H1 (cell line): ENCODE measurements around the gene PLEKHA1. TPM values are rescaled to one million over a fixed set of nuclear protein-coding genes. Genes with fewer than 3 reads are reported as not detected.

Experiments
- CTCF ChIA-PET: fragments of 300-600 bp; sonication (Branson Sonifier 250); formaldehyde crosslinking; loops from one replicate; lab custom pipeline; 2021; ENCODE audit not compliant: partially characterized antibody; lab: Charles Lee
- POLR2A ChIA-PET: fragments of 300-600 bp; sonication (Branson Sonifier 250); formaldehyde crosslinking; loops from one replicate; lab custom pipeline; 2021; ENCODE audit warnings: inconsistent platforms; ENCODE audit not compliant: partially characterized antibody; lab: Charles Lee
- DNase-seq, 2 experiments: peaks; one replicate each; pipeline versions ENCODE4 v3.0.0 to v3.0.0-alpha.2; 2010 to 2022; ENCODE audit warnings: low spot score in 2 of 2, low read depth in 1 of 2, mixed read lengths in 1 of 2
- FAIRE-seq: peaks from 2 replicates; lab custom pipeline; 2011; peaks lifted over from hg19 to GRCh38; lab: Jason Lieb, UNC
- H2AFZ ChIP-seq: 2 replicates; pipeline ENCODE4 v1.8.1; 2012; ENCODE audit warnings: low read length, inconsistent platforms
- H2AK5ac ChIP-seq: 2 replicates; pipeline ENCODE4 v1.6.1; 2013; ENCODE audit warnings: low read depth, low read length
- H2BK120ac ChIP-seq: replicated peaks from 2 replicates; pipeline ENCODE3; 2013; ENCODE audit warnings: low read depth, low read length, inconsistent platforms
- H2BK12ac ChIP-seq: 2 replicates; pipeline ENCODE4 v1.6.1; 2013; ENCODE audit warnings: low read depth, low read length
- H2BK15ac ChIP-seq: 2 replicates; pipeline ENCODE4 v1.6.1; 2013; ENCODE audit warnings: low read length
- H2BK20ac ChIP-seq: 2 replicates; pipeline ENCODE4 v1.6.1; 2013; ENCODE audit warnings: low read length
- H2BK5ac ChIP-seq: 2 replicates; pipeline ENCODE4 v1.6.1; 2013; ENCODE audit warnings: low read depth, low read length
- H3K14ac ChIP-seq: 2 replicates; pipeline ENCODE4 v1.6.1; 2013; ENCODE audit warnings: inconsistent platforms; ENCODE audit not compliant: insufficient read length
- H3K18ac ChIP-seq: 2 replicates; pipeline ENCODE4 v1.6.1; 2013; ENCODE audit warnings: low read length; ENCODE audit errors: extremely low read depth
- H3K23ac ChIP-seq: 2 replicates; pipeline ENCODE4 v1.6.1; 2013; ENCODE audit warnings: inconsistent platforms; ENCODE audit not compliant: insufficient read length
- H3K23me2 ChIP-seq: 2 replicates; pipeline ENCODE4 v1.6.1; 2013; ENCODE audit warnings: low read depth, low read length
- H3K27ac ChIP-seq: 2 replicates; pipeline ENCODE4 v1.6.1; 2011; ENCODE audit warnings: low read depth, low read length, inconsistent platforms
- H3K27me3 ChIP-seq, 4 experiments: replicated peaks in 1 of 4; 1 replicate in 1 of 4; 2 replicates in 3 of 4; pipeline versions ENCODE4 v1.6.1 to v1.8.1; 2011 to 2013; ENCODE audit warnings: low read length in 3 of 4, mild to moderate bottlenecking in 3 of 4, inconsistent platforms in 2 of 4, mixed read lengths in 2 of 4, moderate library complexity in 1 of 4; ENCODE audit not compliant: control insufficient read depth in 3 of 4, insufficient read depth in 3 of 4; ENCODE audit errors: extremely low read depth in 1 of 4
- H3K36me3 ChIP-seq, 4 experiments: 2 replicates each; pipeline versions ENCODE4 v1.6.1 to v1.8.1; 2011 to 2013; ENCODE audit warnings: mild to moderate bottlenecking in 4 of 4, low read length in 3 of 4, moderate library complexity in 2 of 4, control low read depth in 1 of 4, inconsistent platforms in 1 of 4; ENCODE audit not compliant: insufficient read depth in 4 of 4, control insufficient read depth in 2 of 4
- H3K4ac ChIP-seq: replicated peaks from 2 replicates; pipeline ENCODE3; 2013; ENCODE audit warnings: low read length, low read depth, mixed read lengths, inconsistent platforms; ENCODE audit not compliant: insufficient read length
- H3K4me1 ChIP-seq, 4 experiments: replicated peaks in 1 of 4; 1 replicate in 1 of 4; 2 replicates in 3 of 4; pipeline versions ENCODE4 v1.6.1 to v1.8.1; 2011 to 2013; ENCODE audit warnings: low read length in 3 of 4, inconsistent platforms in 2 of 4, mixed read lengths in 1 of 4; ENCODE audit not compliant: insufficient read depth in 4 of 4, control insufficient read depth in 3 of 4
- H3K4me2 ChIP-seq, 2 experiments: 2 replicates each; pipeline versions ENCODE4 v1.6.1 to v1.8.1; 2011 to 2013; ENCODE audit warnings: low read depth in 2 of 2, low read length in 2 of 2, control low read depth in 1 of 2, inconsistent platforms in 1 of 2, mild to moderate bottlenecking in 1 of 2; ENCODE audit not compliant: insufficient read depth in 1 of 2
- H3K4me3 ChIP-seq, 4 experiments: fragments of 200-600, 300-600 bp in 1 of 4; sonication (generic), shearing (Covaris generic), sonication (Bioruptor Twin) in 1 of 4; 2 replicates each; pipeline versions ENCODE4 v1.5.1 to v1.8.1; 2011 to 2016; ENCODE audit warnings: low read length in 4 of 4, low read depth in 3 of 4, control low read depth in 2 of 4, inconsistent platforms in 2 of 4, mild to moderate bottlenecking in 2 of 4, mixed read lengths in 1 of 4, moderate library complexity in 1 of 4; ENCODE audit not compliant: insufficient read depth in 2 of 4; ENCODE audit errors: extremely low read depth in 1 of 4
- H3K56ac ChIP-seq: replicated peaks from 2 replicates; pipeline ENCODE3; 2013; ENCODE audit warnings: low read depth, mild to moderate bottlenecking, mixed read lengths, low read length, inconsistent platforms; ENCODE audit not compliant: insufficient read length
- H3K79me1 ChIP-seq: 2 replicates; pipeline ENCODE4 v1.6.1; 2013; ENCODE audit warnings: low read depth, low read length, control low read depth
- H3K79me2 ChIP-seq, 2 experiments: 2 replicates each; pipeline versions ENCODE4 v1.6.1 to v1.8.1; 2012 to 2013; ENCODE audit warnings: low read length in 2 of 2, mild to moderate bottlenecking in 2 of 2, inconsistent platforms in 1 of 2; ENCODE audit not compliant: insufficient read depth in 2 of 2, control insufficient read depth in 1 of 2
- H3K9ac ChIP-seq, 4 experiments: replicated peaks in 1 of 4; 1 replicate in 1 of 4; 2 replicates in 3 of 4; pipeline versions ENCODE4 v1.6.1 to v1.8.1; 2011 to 2013; ENCODE audit warnings: low read depth in 3 of 4, low read length in 3 of 4, control low read depth in 2 of 4, mild to moderate bottlenecking in 2 of 4, moderate library complexity in 2 of 4, inconsistent platforms in 1 of 4; ENCODE audit errors: extremely low read depth in 1 of 4
- H3K9me3 ChIP-seq, 2 experiments: 2 replicates each; pipeline versions ENCODE4 v1.6.1 to v1.8.1; 2012 to 2013; ENCODE audit warnings: mild to moderate bottlenecking in 2 of 2, moderate library complexity in 2 of 2, control low read depth in 1 of 2, inconsistent platforms in 1 of 2, low read depth in 1 of 2, low read length in 1 of 2, mixed read lengths in 1 of 2; ENCODE audit not compliant: insufficient read depth in 2 of 2
- H4K20me1 ChIP-seq, 2 experiments: replicated peaks in 1 of 2; 2 replicates each; pipeline versions ENCODE3 to v1.8.1; 2011 to 2013; ENCODE audit warnings: inconsistent platforms in 2 of 2, low read length in 2 of 2, mild to moderate bottlenecking in 1 of 2; ENCODE audit not compliant: insufficient read depth in 2 of 2, control insufficient read depth in 1 of 2
- H4K5ac ChIP-seq: 2 replicates; pipeline ENCODE4 v1.6.1; 2013; ENCODE audit warnings: low read length, low read depth, mixed read lengths, inconsistent platforms; ENCODE audit not compliant: insufficient read length
- H4K8ac ChIP-seq: 2 replicates; pipeline ENCODE4 v1.8.0; 2013; ENCODE audit warnings: mild to moderate bottlenecking, moderate library complexity, low read length, inconsistent platforms; ENCODE audit not compliant: insufficient read depth; ENCODE audit errors: extremely low read depth
- H4K91ac ChIP-seq: replicated peaks from 2 replicates; pipeline ENCODE3; 2013; ENCODE audit warnings: low read length, mixed read lengths, inconsistent platforms; ENCODE audit not compliant: insufficient read length
- CHD2 ChIP-seq: IDR thresholded peaks from 2 replicates; pipeline ENCODE4 v1.6.1; 2012; ENCODE audit warnings: low read length, improper control_type of control experiment
- RAD21 ChIP-seq, 2 experiments: IDR thresholded peaks in 1 of 2; conservative IDR thresholded peaks in 1 of 2; 2 replicates each; pipeline ENCODE4 v1.6.1; 2011; ENCODE audit warnings: low read depth in 2 of 2, low read length in 2 of 2, improper control_type of control experiment in 1 of 2, inconsistent platforms in 1 of 2, mild to moderate bottlenecking in 1 of 2, moderate library complexity in 1 of 2
- WGBS, 2 experiments: shearing (Covaris generic) in 1 of 2; methylation state at CpG; one replicate each; pipeline versions ENCODE4 v1.1.6 to v1.1.7; 2013 to 2015; ENCODE audit warnings: low lambda C conversion rate in 2 of 2, mixed read lengths in 2 of 2, inconsistent platforms in 1 of 2, low coverage in 1 of 2, missing lambda C conversion rate in 1 of 2; ENCODE audit not compliant: insufficient replicate concordance in 2 of 2, insufficient coverage in 1 of 2, insufficient read length in 1 of 2; ENCODE audit errors: extremely low coverage in 1 of 2, missing lambda C conversion rate in 1 of 2; 5-methylcytosine and 5-hydroxymethylcytosine counted together
- polyA plus RNA-seq, 7 experiments: library from polyadenylated mRNA; depleted of rRNA in 3 of 7; stranded (reverse) in 5 of 7; unstranded in 2 of 7; fragments of >200 nt in 5 of 7; fragments of 200-250 nt in 2 of 7; gene quantifications; 1 replicate in 5 of 7; 2 replicates in 1 of 7; 4 replicates in 1 of 7; pipeline versions ENCODE4 v1.2.1 to v1.2.3, GENCODE V29; 2011 to 2013; ENCODE audit warnings: missing spikeins in 2 of 7, mixed read lengths in 2 of 7
- total RNA-seq: library from RNA; stranded (reverse); fragmentation: NEBNext Ultra II Directional; extraction: Animal tissue kit (Norgen Biotek cat#: 25700); gene quantifications from 2 replicates; pipeline ENCODE4 v1.2.1, GENCODE V29; 2021
- TF ChIP-seq, protein P1 (sequence below), 3 experiments: IDR thresholded peaks; 1 replicate in 2 of 3; 2 replicates in 1 of 3; pipeline versions ENCODE4 v1.5.1 to v1.6.1; 2011; ENCODE audit warnings: low read length in 3 of 3, mild to moderate bottlenecking in 3 of 3, inconsistent platforms in 2 of 3, low read depth in 1 of 3, moderate library complexity in 1 of 3; ENCODE audit not compliant: insufficient read depth in 1 of 3; ENCODE audit errors: control extremely low read depth in 1 of 3

PLEKHA1 gene
- total and polyA plus RNA-seq, 2 of the 8 experiments (the other 6 are each of a cell fraction or from before 2014, with no cell fraction given): 15.6 to 39.7 TPM

- FAIRE-seq (no peak), DNase-seq (no peak)
- no peak overlapping the region for H2BK120ac ChIP-seq
- no peak overlapping the region for H3K56ac ChIP-seq
- TF ChIP-seq, protein P1, sequence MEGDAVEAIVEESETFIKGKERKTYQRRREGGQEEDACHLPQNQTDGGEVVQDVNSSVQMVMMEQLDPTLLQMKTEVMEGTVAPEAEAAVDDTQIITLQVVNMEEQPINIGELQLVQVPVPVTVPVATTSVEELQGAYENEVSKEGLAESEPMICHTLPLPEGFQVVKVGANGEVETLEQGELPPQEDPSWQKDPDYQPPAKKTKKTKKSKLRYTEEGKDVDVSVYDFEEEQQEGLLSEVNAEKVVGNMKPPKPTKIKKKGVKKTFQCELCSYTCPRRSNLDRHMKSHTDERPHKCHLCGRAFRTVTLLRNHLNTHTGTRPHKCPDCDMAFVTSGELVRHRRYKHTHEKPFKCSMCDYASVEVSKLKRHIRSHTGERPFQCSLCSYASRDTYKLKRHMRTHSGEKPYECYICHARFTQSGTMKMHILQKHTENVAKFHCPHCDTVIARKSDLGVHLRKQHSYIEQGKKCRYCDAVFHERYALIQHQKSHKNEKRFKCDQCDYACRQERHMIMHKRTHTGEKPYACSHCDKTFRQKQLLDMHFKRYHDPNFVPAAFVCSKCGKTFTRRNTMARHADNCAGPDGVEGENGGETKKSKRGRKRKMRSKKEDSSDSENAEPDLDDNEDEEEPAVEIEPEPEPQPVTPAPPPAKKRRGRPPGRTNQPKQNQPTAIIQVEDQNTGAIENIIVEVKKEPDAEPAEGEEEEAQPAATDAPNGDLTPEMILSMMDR (IDR thresholded peaks at IDR 0.05; ENCODE audit: control extremely low read depth in 1 of 3, insufficient read depth in 1 of 3, low read depth in 1 of 3, low read length in 3 of 3): peak in 2 of 3 experiments; percentile 41; a peak in 2 of 4 replicates
- peak; percentile 63 to 73 for TF ChIP-seq RAD21 (IDR thresholded peaks at IDR 0.05 in 1 of 2, conservative IDR thresholded peaks at IDR 0.05 in 1 of 2; ENCODE audit: low read depth in 2 of 2, low read length in 2 of 2)
- no peak for TF ChIP-seq CHD2
- H3K4me3 ChIP-seq: no peak overlapping the region
- H3K4me1 ChIP-seq: no peaks in the 10 kb centered on the region
- H2BK15ac ChIP-seq: no peak overlapping the region
- no peak overlapping the region for H3K18ac ChIP-seq
- POLR2A ChIA-PET: interaction anchor here (0.9 to 1.3 kb wide), 2 partner anchors 136 to 167 kb away, joined by 3 read pairs; no protein-coding TSS in a partner anchor
- no peak overlapping the region for H2BK12ac ChIP-seq
- no peak overlapping the region for H3K4me2 ChIP-seq
- no peak overlapping the region for H2AFZ ChIP-seq
- no peaks in the 10 kb centered on the region; a peak in 1 of 4 replicates for H3K9me3 ChIP-seq
- H3K23me2 ChIP-seq: no peaks in the 10 kb centered on the region
- H3K27me3 ChIP-seq: no peaks in the 10 kb centered on the region
- no peak overlapping the region for H2AK5ac ChIP-seq
- no peak overlapping the region for H3K14ac ChIP-seq
- no peak overlapping the region for H3K4ac ChIP-seq
- no peak overlapping the region for H3K27ac ChIP-seq
- no peak overlapping the region for H3K9ac ChIP-seq
- H3K79me2 ChIP-seq: no peaks in the 10 kb centered on the region
- no peak overlapping the region for H4K8ac ChIP-seq
- H4K5ac ChIP-seq: no peak overlapping the region
- no peak overlapping the region for H2BK20ac ChIP-seq
- 50% methylated on average over 3 of the region's 3 CpGs; no CpG with 5 or more reads in 1 of the 2 experiments for WGBS, 2 experiments
- CTCF ChIA-PET: interaction anchor here (0.7 to 4.7 kb wide), 50 partner anchors 12 to 1569 kb away, joined by 3 to 85 read pairs (median 4); partner anchors contain the start of genes ARMS2, BTBD16 and PLEKHA1
- H2BK5ac ChIP-seq: no peak overlapping the region
- H4K20me1 ChIP-seq: no peaks in the 10 kb centered on the region
- H3K36me3 ChIP-seq: peaks cover 0 to 2% (median 0%) of the 10 kb centered on the region in 4 experiments; a peak in 2 of 8 replicates
- H3K79me1 ChIP-seq: no peaks in the 10 kb centered on the region
- H3K23ac ChIP-seq: no peak overlapping the region
- H4K91ac ChIP-seq: no peak overlapping the region
These were observed 60.8 kb downstream of the PLEKHA1 start for GRCh38 chr10:122435212-122435827.
